C4-2B (cell line): ENCODE data around the gene PARD3.

Source experiments
- CTCF ChIP-seq: fragments of 450-650 bp; conservative IDR thresholded peaks from 2 replicates; pipeline ENCODE4 v1.5.1; 2017; ENCODE audit warnings: mild to moderate bottlenecking
- ZFX ChIP-seq: fragments of 450-650 bp; IDR thresholded peaks from 2 replicates; pipeline ENCODE4 v1.6.1; 2017

DNA sequence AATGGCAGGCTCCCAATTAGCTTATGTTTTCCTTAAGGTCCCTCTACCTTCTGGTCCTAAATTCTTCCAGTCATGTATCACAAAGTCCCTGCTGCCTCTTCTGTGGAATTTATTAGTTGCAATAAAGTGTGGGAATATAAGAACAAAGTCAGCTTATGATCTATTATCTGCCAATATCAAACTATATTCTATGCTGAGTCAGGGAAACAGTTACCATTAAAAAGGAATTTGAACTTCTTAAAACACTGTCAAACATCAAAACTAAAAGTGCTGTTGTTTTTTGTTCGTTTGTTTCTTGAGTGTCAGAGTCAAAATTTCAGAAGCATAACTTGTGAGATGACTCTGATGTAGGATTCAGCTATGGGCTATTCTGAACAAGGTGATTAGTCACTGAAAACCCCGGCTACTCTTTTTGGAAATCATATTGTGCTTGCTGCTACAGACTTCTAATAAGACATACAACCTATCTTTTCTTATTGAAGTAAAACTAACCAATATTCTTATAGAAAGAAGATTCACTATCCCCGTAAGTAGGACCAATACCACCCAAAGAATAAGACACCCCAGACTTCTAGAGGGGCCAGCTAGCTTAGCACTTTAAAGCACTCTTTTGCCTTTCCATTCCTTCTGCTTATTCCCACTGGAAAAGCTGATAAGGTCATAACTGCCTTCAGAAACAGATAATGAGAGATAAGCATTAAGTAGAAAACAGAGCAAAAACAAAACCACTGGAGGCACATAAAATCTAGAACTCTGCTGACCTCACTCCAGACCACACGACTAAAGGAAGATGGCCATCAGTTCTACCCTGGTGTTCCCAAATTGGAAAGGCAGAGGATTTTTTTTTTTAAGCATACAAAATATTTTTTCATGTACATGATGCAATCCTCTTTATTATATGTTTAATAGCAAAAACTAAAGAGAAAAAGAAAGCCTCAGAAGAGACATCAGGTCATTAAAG is 370.6 kb downstream of the PARD3 start:
- TF ChIP-seq CTCF (no peak), ZFX (no peak)
